ENCODE results near the gene AMPD1. TPM values are rescaled to one million over a fixed set of nuclear protein-coding genes. Genes with fewer than 3 reads are reported as not detected.

AMPD1 gene
- total RNA-seq, 4 donors from 2014 or later: 0.51 TPM; not detected in 3

DNA sequence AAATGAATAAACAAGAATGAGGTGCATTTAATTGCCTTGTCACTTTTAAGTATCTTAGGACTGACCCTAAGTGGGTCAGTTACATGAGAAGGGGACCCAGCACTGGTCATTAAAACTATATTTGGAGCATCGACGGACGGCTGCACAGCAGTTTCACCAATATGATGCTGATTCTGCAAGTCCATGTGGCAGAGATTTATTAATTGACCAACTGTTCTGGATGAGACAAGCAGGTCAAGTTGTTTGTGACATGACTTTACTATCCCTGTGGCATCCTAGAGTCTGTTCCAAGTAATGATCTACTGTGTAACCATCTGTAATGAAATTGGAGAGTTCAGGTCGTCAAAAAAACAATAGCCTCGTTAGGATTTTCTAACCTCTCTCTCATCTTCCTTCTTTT is 9.5 kb downstream of the AMPD1 start:
- TF ChIP-seq CTCF (IDR thresholded peaks at IDR 0.05; ENCODE audit: low read depth): no peak

DNA sequence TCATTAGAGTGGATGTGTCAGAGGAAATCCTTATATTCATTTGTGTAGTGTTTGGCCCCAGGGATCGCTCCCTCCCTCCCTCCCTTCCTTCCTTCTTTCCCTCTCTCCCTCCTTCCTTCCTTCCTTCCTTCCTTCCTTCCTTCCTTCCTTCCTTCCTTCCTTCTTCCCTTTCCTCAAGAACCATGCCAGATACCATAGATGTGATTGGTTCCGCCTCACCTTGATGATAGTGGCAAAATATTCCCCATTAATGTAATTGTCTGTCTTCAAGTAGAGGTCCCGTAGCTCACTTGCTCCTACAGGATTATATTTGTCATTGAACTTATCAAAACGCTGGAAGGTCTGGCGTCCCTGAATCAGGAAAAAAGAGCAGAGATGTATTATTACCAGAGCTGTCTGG is 17.7 kb downstream of the AMPD1 start:
- TF ChIP-seq CTCF (IDR thresholded peaks at IDR 0.05; ENCODE audit: low read depth): no peak

GRCh38 chr1:114676115-114676514 is 19.2 kb downstream of the AMPD1 start:
- TF ChIP-seq CTCF (IDR thresholded peaks at IDR 0.05; ENCODE audit: low read depth): no peak

DNA sequence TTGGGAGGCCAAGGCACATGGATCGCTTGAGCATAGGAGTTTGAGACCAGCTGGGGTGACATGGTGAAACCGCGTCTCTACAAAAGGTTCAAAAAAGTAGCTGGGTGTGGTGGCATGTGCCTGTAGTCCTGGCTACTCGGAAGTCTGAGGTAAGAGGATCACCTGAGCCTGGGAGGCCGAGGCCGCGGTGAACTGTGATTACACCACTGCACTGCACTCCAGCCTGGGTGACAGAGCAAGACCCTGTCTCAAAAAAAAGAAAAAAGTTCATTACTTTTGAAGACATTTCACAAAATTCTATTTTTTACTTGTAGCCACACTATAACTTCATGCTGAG is 23.4 kb downstream of the AMPD1 start:
- no peak for TF ChIP-seq CTCF (IDR thresholded peaks at IDR 0.05; ENCODE audit: low read depth)

- TF ChIP-seq CTCF (IDR thresholded peaks at IDR 0.05; ENCODE audit: low read depth): no peak
Measured at GRCh38 chr1:114671011-114671938, 24.1 kb downstream of the AMPD1 start.

- TF ChIP-seq CTCF (IDR thresholded peaks at IDR 0.05; ENCODE audit: low read depth): no peak
Measured at GRCh38 chr1:114670083-114671010, 25.0 kb downstream of the AMPD1 start.

- TF ChIP-seq CTCF (IDR thresholded peaks at IDR 0.05; ENCODE audit: low read depth): no peak
Measured at GRCh38 chr1:114669562-114670082, 25.7 kb downstream of the AMPD1 start, which contains the start of gene DENND2C. DENND2C (minus strand) TSS chr1:114670049; CDS start chr1:114625984, 44,065 bp downstream.

Data from subcutaneous adipose tissue (tissue), 4 donors.